NB4 (cell line): Measurements from ENCODE around the gene UBE2I.

Experiments
- POLR2A ChIP-seq: IDR thresholded peaks from 2 replicates; pipeline ENCODE4 v1.6.1; 2011; ENCODE audit warnings: mild to moderate bottlenecking; ENCODE audit not compliant: insufficient read length; ENCODE audit errors: extremely low read depth
- TF ChIP-seq, protein P1 (sequence below): IDR thresholded peaks from one replicate; pipeline ENCODE4 v1.5.1; 2012; ENCODE audit warnings: low read depth, low read length

DNA sequence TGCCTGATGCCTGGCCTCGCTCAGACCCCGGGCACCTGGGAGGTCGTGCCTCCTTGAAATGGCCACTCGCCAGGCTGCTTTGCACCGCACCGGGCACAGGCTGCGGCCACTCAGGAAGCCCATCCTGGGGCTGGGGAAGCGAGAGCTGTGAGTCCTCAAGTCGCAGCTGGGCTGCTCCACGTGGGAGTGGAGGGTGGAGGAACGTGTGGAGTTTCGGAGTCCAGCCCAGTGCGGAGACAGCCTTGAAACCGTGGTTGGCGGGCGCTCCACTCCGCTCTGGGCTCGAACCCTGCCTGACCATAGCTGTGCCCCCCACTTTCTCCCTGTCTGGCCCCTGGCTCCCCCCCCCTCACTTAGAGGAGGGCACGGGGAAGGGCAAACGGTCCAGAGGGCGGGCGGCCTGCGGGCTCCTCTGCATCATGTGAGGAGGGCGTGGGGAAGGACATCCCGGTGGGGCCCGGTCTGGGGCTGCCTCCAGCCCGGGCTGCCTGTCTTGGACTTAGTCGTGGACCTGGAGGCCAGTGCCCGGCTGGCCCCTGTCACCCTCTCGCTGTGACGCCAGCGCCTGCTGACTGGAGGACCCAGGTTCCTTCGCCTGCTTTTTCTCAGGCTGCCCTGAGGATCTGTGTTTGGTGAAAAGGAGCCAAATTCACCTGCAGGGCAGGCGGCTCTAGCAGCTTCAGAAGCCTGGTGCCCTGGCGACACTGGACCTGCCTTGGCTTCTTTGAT lies 2.5 kb downstream of the UBE2I start:
- TF ChIP-seq, protein P1, sequence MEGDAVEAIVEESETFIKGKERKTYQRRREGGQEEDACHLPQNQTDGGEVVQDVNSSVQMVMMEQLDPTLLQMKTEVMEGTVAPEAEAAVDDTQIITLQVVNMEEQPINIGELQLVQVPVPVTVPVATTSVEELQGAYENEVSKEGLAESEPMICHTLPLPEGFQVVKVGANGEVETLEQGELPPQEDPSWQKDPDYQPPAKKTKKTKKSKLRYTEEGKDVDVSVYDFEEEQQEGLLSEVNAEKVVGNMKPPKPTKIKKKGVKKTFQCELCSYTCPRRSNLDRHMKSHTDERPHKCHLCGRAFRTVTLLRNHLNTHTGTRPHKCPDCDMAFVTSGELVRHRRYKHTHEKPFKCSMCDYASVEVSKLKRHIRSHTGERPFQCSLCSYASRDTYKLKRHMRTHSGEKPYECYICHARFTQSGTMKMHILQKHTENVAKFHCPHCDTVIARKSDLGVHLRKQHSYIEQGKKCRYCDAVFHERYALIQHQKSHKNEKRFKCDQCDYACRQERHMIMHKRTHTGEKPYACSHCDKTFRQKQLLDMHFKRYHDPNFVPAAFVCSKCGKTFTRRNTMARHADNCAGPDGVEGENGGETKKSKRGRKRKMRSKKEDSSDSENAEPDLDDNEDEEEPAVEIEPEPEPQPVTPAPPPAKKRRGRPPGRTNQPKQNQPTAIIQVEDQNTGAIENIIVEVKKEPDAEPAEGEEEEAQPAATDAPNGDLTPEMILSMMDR = no peak
- no peak for TF ChIP-seq POLR2A
